Subcutaneous adipose tissue (tissue), 4 donors: ENCODE measurements around the gene PRKCH. TPM values are rescaled to one million over a fixed set of nuclear protein-coding genes. Genes with fewer than 3 reads are reported as not detected.

Experiments used
- CTCF ChIP-seq: fragments of 450-650 bp; IDR thresholded peaks from one replicate; pipeline ENCODE4 v1.5.1; 2016; ENCODE audit warnings: low read depth, mild to moderate bottlenecking, control low read depth, antibody characterized with exemption, moderate library complexity
- total RNA-seq, 4 donors: library from RNA; depleted of rRNA; stranded (reverse); fragments of >200 nt; gene quantifications; one replicate each; pipeline ENCODE4 v1.1.0, GENCODE V29; 2016

PRKCH gene
- total RNA-seq, 4 donors from 2014 or later, result 25.8 to 46.3 (median 36.4) TPM

GRCh38 chr14:61281948-61282275 is 39.5 kb upstream of the PRKCH start:
- TF ChIP-seq CTCF, result no peak

- no peak for TF ChIP-seq CTCF
These were observed 38.6 kb upstream of the PRKCH start for GRCh38 chr14:61282746-61283145.

- no peak for TF ChIP-seq CTCF
These were observed 37.4 kb upstream of the PRKCH start for GRCh38 chr14:61284001-61284400.

- no peak for TF ChIP-seq CTCF
These were observed 36.0 kb upstream of the PRKCH start for GRCh38 chr14:61285364-61285763.

- TF ChIP-seq CTCF, result no peak
These were observed 34.2 kb upstream of the PRKCH start for GRCh38 chr14:61287196-61287595.

- TF ChIP-seq CTCF, result no peak
These were observed 33.2 kb upstream of the PRKCH start for GRCh38 chr14:61288228-61288627.

- no peak for TF ChIP-seq CTCF
These were observed 32.7 kb upstream of the PRKCH start for GRCh38 chr14:61288720-61289119.

GRCh38 chr14:61290701-61291100 is 30.7 kb upstream of the PRKCH start:
- TF ChIP-seq CTCF, result no peak
